HG02642 (cell line): ENCODE data around the gene RGS4.

Experiments used
- ATAC-seq: cut with Tn5 transposase; IDR thresholded peaks from one replicate; pipeline ENCODE4 v1.9.1; 2021; ENCODE audit warnings: mild to moderate bottlenecking; ENCODE audit not compliant: unreplicated experiment, poor library complexity

RGS4 gene

GRCh38 chr1:163094182-163094581 lies 25.0 kb downstream of the RGS4 start:
- ATAC-seq, result no peak

DNA sequence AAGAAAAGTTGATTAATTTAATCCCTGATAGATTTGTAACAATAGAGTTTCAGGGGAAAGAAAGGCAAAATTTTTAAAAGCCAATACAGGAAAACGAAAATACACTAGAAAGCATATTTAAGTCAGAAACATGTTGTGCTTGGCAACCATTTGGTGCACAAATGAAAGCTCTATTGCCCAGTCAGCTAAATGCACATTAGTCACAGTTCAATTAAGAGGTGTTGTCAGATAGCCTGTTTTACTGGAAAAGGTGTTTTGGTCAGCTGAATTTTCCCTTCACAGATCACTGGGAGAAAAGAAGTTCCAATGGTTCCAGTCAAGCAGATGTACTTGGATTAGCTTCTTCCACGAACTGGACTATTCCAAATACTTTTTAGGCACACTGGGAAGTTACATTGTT lies 25.4 kb downstream of the RGS4 start:
- no peak for ATAC-seq

DNA sequence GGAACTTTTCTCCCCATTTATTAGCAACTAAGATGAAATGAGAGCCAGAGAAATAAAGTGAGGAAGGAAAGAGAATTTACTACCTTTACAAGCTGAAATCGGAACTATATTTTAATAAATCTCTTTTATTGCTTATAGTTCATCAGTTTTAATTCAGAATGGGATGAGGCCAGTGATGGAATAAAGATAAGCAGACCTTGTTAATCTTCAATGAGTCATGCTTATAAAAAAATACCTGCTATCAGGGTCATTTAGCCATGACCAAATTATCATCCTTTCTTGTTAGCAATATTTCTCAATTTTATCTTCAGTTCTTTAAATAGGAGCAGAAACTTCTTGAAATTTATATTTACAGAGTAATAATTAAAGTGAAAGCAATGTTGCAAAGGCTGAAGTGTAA lies 26.1 kb downstream of the RGS4 start:
- ATAC-seq, result no peak

GRCh38 chr1:163102590-163102989 lies 33.4 kb downstream of the RGS4 start:
- no peak for ATAC-seq

- ATAC-seq, result no peak
These were observed 35.4 kb downstream of the RGS4 start for GRCh38 chr1:163104385-163105099.

DNA sequence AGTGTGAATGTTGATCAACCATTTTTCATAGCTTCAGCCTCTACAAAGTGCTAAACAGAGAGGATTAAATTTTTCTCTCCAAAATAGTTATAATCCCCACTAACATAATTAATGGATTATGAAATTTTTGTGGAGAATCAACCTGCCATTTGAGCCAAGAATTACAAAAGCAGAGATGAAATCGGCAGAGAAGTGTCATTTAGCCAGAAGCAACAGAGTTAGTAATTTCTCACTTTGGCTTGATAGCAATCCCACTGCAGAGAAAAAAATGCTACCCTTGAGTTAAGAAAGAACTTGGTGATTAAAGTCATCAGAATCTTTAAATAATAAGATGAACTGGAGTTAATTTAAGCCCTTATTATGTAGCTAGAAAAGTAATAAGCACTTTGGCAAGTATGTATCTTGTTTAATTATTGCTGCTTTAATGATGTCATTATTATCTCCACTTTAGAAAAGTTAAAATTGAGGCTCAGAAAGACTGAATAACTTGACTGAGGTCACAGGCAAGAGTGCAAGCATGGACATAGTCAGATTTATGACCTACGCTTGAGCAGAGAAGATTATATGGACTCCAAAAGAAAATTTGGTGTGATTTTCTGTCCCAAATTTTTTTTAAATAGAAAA lies 37.3 kb downstream of the RGS4 start:
- no peak for ATAC-seq

DNA sequence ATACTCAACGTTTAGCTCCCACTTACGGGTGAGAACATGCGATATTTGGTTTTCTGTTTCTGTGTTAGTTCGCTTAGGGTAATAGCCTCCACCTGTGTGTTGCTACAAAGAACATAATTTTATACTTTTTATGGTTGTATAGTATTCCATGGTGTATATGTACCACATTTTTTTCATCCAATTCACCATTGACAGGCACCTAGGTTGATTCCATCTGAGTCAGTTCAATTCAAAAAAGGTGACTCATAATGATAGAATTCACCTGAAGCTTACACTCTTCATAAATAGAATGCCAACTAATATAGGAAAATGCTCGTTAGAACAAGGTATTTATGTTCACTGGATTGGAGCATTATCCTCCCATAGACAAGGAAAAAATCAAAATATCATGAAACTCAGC lies 38.5 kb downstream of the RGS4 start:
- no peak for ATAC-seq

DNA sequence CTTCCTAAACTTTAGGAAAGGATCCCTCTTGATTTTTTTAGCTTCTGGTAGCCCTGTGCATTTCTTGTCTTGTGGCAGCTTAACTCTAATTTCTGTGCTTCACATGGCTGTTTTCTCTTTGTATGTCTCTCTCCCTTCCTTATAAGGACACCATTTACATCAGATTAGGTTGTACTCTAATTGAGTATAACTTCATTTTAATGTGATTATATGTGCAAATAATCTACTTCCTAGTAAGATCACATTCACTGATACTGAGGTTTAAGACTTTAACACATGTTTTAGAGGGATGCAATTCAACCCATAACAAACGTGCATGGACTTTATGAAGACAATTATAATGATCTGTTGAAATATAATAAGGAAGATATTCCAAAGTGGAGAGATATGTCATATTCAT lies 46.7 kb downstream of the RGS4 start:
- no peak for ATAC-seq

- no peak for ATAC-seq
These were observed 50.5 kb downstream of the RGS4 start for GRCh38 chr1:163119707-163120106.

- ATAC-seq, result no peak
These were observed 51.2 kb downstream of the RGS4 start for GRCh38 chr1:163120372-163120771.

DNA sequence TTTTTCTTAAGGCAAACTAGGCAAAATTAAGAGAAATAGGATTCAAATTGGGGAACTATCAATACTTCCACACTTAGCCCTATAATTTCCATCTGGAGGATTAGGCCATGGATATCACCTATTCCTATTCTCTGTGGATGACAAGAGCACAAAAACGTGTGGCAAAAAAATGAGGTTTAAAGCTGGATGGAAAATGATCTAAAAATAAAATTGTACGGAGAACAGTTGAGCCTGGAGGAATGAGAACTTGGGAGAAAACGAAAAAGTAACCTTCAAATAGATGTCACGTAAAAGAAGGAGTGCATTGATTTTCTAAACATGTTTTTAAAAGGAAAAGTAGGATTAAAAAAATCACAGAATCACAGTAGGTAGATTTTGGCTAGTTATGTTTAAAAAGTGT lies 55.7 kb downstream of the RGS4 start:
- ATAC-seq, result no peak
